Stimulated activated CD8-positive, alpha-beta memory T cell treated with anti-CD3 and anti-CD28 coated beads, Interleukin-15, amount 100 ng/mL, for 4 hours (primary cell): ENCODE results near the gene LANCL1.

ENCODE experiments used
- DNase-seq, 2 donors: peaks; one replicate each; pipeline ENCODE4 v3.0.0-alpha.2; 2020; ENCODE audit warnings: low read depth in 2 of 2

The LANCL1 gene

GRCh38 chr2:210399440-210400041, 77.0 kb downstream of the LANCL1 start:
- no peak for DNase-seq

GRCh38 chr2:210392469-210392881, 84.1 kb downstream of the LANCL1 start:
- DNase-seq = no peak

DNA sequence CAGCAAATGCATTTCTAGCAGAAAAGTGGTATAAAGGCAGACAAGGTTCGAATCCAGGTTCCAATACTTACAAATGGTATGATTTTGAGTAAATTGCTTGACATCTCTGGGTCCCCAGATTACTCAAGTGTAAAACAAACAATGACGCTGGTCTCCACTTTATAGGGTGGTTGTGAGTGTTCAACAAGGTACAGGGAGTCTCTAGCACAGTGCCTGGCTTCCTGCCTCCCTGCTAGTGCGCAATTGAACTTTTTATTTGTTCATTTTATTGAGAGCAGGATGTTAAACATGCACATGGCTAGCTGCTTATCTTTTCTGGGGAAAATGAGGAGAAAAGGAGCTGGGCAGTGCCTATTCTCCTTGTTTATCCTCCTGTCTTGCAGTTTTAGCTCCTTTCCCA, 86.7 kb downstream of the LANCL1 start:
- DNase-seq = no peak

- DNase-seq = no peak
Observed at GRCh38 chr2:210388148-210388547, 88.4 kb downstream of the LANCL1 start.

DNA sequence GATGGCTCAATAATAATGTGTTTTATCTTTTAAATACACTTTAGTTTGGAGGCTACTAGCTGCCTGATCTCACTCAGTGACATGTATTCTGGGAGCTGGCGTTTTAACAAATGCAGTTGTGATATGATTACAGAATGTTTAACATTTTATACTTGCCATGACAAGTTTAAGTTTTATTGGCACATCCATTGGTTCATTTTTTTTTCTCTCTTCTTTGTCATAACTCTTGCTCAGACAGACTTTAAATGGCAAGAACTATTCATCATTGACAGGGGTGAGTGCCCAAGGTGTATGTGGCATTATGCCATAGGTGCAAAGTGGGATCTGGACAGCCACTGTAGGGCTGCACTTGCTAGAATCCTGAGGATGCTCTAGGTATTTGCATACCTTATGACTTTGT, 89.5 kb downstream of the LANCL1 start:
- DNase-seq = no peak
